Measurements from ENCODE around the gene SLC1A4.

SLC1A4 gene

GRCh38 chr2:64988420-64989125 is 626 bp upstream of the SLC1A4 start (continued):
- TF ChIP-seq ZNF518A (tag by site-specific recombination; conservative IDR thresholded peaks at IDR 0.05; ENCODE audit: low read depth) (no peak), ZNF580 (tag by site-specific recombination; IDR thresholded peaks at IDR 0.05) (no peak), BCL11A (tag by site-specific recombination; IDR thresholded peaks at IDR 0.05; ENCODE audit: low read depth) (no peak), ZNF555 (tag by site-specific recombination; conservative IDR thresholded peaks at IDR 0.05) (no peak), SETDB1 (IDR thresholded peaks at IDR 0.05; ENCODE audit: insufficient read length, low read length) (no peak), ZSCAN23 (tag by site-specific recombination; IDR thresholded peaks at IDR 0.05) (no peak), ZXDB (tag by site-specific recombination; IDR thresholded peaks at IDR 0.05) (peak; percentile 65), ZNF350 (tag by site-specific recombination; IDR thresholded peaks at IDR 0.05) (no peak), ZNF654 (tag by site-specific recombination; IDR thresholded peaks at IDR 0.05; ENCODE audit: low read depth) (no peak), ZNF274 (IDR thresholded peaks at IDR 0.05; ENCODE audit: low read length) (no peak), ZNF274 (tag by site-specific recombination; IDR thresholded peaks at IDR 0.05; ENCODE audit: borderline replicate concordance) (no peak), ZNF248 (tag by site-specific recombination; IDR thresholded peaks at IDR 0.05) (no peak), GLIS1 (tag by site-specific recombination; IDR thresholded peaks at IDR 0.05) (peak; percentile 71), ZNF391 (tag by site-specific recombination; IDR thresholded peaks at IDR 0.05; ENCODE audit: borderline replicate concordance, low read depth) (no peak), KLF10 (tag by site-specific recombination; IDR thresholded peaks at IDR 0.05) (peak; percentile 10; the same call in 1 of the 2 replicates), ZNF621 (tag by site-specific recombination; IDR thresholded peaks at IDR 0.05) (no peak), ZBTB26 (tag by site-specific recombination; optimal IDR thresholded peaks at IDR 0.05) (peak; percentile 61), KLF9 (tag by site-specific recombination; IDR thresholded peaks at IDR 0.05; ENCODE audit: low read depth) (peak; percentile 32; the same call in 1 of the 2 replicates), ZNF530 (tag by site-specific recombination; IDR thresholded peaks at IDR 0.05; ENCODE audit: low read depth) (no peak), ZBTB21 (tag by site-specific recombination; IDR thresholded peaks at IDR 0.05) (no peak), ZBTB44 (tag by site-specific recombination; IDR thresholded peaks at IDR 0.05) (no peak), INSM2 (tag by site-specific recombination; IDR thresholded peaks at IDR 0.05) (no peak), ZNF10 (tag by site-specific recombination; IDR thresholded peaks at IDR 0.05) (no peak), ZNF266 (tag by site-specific recombination; IDR thresholded peaks at IDR 0.05; ENCODE audit: low read depth) (no peak), ZIC2 (tag by site-specific recombination; IDR thresholded peaks at IDR 0.05) (peak; percentile 86), REST (tag by site-specific recombination; IDR thresholded peaks at IDR 0.05) (no peak), REPIN1 (tag by site-specific recombination; IDR thresholded peaks at IDR 0.05; ENCODE audit: low read depth) (no peak)

Data from HEK293 (cell line).